Activated CD4-positive, alpha-beta memory T cell treated with anti-CD3 and anti-CD28 coated beads, Interleukin-2, amount 10 ng/mL, durations not matched to agents 7 days and 5 days (primary cell): ENCODE measurements around the gene TMEM220. TPM values are rescaled to one million over a fixed set of nuclear protein-coding genes. Genes with fewer than 3 reads are reported as not detected.

ENCODE experiments used
- CTCF ChIA-PET: fragments of 350-600 bp; sonication (Branson Sonifier 250); formaldehyde crosslinking; loops from one replicate; lab custom pipeline; 2021; ENCODE audit warnings: antibody characterized with exemption, inconsistent platforms; lab: Charles Lee
- POLR2A ChIA-PET: fragments of 350-600 bp; sonication (Branson Sonifier 250); formaldehyde crosslinking; loops from one replicate; lab custom pipeline; 2021; ENCODE audit warnings: antibody characterized with exemption; lab: Charles Lee
- DNase-seq: peaks from one replicate; pipeline ENCODE4 v3.0.0-alpha.2; 2020
- H3K27ac Mint-ChIP-seq: one replicate; pipeline ENCODE4 v1.8.0; 2021; ENCODE audit warnings: mild to moderate bottlenecking, mixed read lengths
- H3K27me3 Mint-ChIP-seq: one replicate; pipeline ENCODE4 v1.8.0; 2021; ENCODE audit warnings: mixed read lengths
- H3K36me3 Mint-ChIP-seq: one replicate; pipeline ENCODE4 v1.8.0; 2021; ENCODE audit warnings: low read depth, mixed read lengths
- H3K4me1 Mint-ChIP-seq: one replicate; pipeline ENCODE4 v1.8.0; 2021; ENCODE audit warnings: mixed read lengths
- H3K4me3 Mint-ChIP-seq: one replicate; pipeline ENCODE4 v1.8.0; 2021; ENCODE audit warnings: mild to moderate bottlenecking, mixed read lengths
- H3K9me3 Mint-ChIP-seq: one replicate; pipeline ENCODE4 v1.8.0; 2021; ENCODE audit warnings: mixed read lengths
- total RNA-seq, 2 experiments: library from RNA; stranded (reverse); gene quantifications; one replicate each; pipeline ENCODE4 v1.2.3, GENCODE V29; 2021

TMEM220 gene
- total RNA-seq, 2 experiments from 2014 or later: 0.10 to 0.78 TPM

DNA sequence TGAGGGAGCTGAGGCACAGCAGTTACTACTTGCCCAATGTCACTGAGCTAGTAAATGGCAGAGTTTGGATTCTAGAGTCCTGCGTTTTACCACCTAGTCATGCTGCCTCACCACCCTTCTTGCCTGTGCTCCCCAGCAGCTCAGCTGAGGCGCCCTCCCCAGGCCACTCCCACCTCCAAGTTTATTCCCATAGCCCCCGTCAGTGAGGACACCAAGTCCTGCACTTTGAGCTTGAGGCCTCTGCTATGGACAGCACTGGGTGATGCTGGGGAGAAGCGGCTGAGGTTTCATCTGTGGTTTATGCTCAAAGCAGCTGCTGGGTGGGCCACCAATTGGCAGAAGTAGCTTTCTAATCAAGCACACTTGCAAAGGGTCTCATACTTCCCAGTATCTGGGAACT is 37.4 kb upstream of the TMEM220 start:
- Mint-ChIP-seq H3K27ac (no peak overlapping the region), H3K27me3 (no peaks in the 10 kb centered on the region), H3K4me1 (no peaks in the 10 kb centered on the region), H3K36me3 (no peaks in the 10 kb centered on the region), H3K4me3 (no peak overlapping the region), H3K9me3 (peaks cover 7% of the 10 kb centered on the region)
- ChIA-PET CTCF (no interaction called here), POLR2A (no interaction called here)
- no peak for DNase-seq

DNA sequence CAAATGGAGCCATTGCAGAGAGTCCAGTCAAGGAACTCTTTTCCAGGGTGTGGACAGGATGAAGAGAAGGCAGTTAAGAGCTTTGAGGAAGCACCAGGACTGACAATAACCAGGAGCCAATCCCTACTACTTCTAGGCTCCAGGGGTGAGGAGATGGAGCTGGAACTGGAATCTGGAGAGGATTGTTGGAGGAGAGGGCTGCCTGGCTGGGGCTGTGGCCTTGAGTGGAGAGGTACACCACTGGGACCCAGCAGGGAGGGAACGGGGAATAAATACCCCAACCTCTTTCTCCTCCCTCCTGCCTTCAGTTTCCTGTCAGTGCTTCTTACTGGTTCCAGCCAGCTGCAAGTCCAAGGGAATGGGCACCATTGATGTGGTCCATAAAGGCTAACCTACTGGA is 32.2 kb upstream of the TMEM220 start:
- ChIA-PET CTCF (no interaction called here), POLR2A (no interaction called here)
- Mint-ChIP-seq H3K27me3 (no peaks in the 10 kb centered on the region), H3K4me1 (no peaks in the 10 kb centered on the region), H3K9me3 (no peaks in the 10 kb centered on the region), H3K27ac (no peak overlapping the region), H3K36me3 (no peaks in the 10 kb centered on the region), H3K4me3 (no peak overlapping the region)
- no peak for DNase-seq

DNA sequence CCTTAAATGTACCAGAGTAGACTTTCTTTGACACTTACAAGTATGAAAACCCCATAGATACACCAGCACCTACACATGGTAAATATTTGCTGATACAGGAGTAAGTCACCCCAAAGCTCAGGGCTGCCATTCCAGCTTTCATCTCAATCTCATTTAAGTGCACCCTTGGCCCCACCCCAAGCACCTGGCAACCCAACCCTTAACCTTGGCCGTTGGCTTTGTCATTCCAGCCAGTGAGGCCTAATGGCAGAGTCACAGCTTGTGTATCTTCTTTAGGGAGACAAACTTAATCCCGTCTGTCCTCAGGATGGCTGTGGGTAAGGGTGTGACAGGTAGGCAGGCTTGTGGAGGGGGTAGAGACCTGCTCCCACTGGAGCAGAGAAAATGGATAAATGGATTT is 31.5 kb upstream of the TMEM220 start:
- no peak overlapping the region for H3K4me3 Mint-ChIP-seq
- H3K36me3 Mint-ChIP-seq: no peaks in the 10 kb centered on the region
- ChIA-PET POLR2A (no interaction called here), CTCF (no interaction called here)
- H3K27me3 Mint-ChIP-seq: no peaks in the 10 kb centered on the region
- no peak for DNase-seq
- no peaks in the 10 kb centered on the region for H3K4me1 Mint-ChIP-seq
- no peak overlapping the region for H3K27ac Mint-ChIP-seq
- no peaks in the 10 kb centered on the region for H3K9me3 Mint-ChIP-seq

DNA sequence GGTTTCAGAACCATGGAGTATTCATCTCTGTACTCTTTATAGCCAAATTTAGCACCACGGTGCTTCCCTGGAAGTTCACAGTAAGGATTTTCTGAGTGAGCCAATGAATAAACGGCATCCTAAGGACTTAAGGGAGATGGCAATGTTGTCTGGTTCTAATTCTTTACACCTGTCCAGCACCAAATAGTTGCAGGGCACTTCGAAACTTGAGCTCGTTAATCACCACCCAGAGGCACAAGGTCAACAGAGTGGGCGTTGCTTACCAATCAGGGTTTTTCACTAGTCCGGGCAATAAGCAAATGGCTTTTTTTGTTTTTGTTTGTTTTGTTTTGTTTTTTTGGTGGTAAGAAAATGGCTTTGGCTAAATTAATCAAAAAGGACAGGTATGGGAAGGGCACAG is 28.2 kb upstream of the TMEM220 start:
- no peak for DNase-seq
- Mint-ChIP-seq H3K27me3 (no peaks in the 10 kb centered on the region), H3K4me1 (no peaks in the 10 kb centered on the region), H3K4me3 (no peak overlapping the region), H3K36me3 (no peaks in the 10 kb centered on the region), H3K27ac (no peak overlapping the region), H3K9me3 (no peaks in the 10 kb centered on the region)
- POLR2A ChIA-PET: no interaction called here
- CTCF ChIA-PET: no interaction called here

DNA sequence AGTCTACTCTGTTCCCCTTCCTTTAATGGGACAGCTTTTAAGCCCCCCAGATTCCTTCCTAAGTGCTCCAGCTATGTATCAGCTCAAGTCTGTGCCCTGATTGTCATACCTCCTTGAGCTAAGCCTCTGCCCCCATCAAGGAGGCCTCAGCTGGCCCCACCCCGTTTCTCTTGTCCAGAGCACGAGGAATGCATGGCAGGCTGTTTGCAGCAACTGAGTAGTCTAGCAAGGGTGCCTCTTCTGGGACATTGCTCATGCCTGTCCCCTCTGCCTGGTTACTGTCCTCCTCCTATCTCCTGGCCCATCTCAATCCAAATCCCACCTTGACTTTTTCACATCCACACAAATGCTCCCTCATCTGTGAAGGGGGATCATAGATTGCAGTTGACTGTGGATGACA is 27.8 kb upstream of the TMEM220 start:
- DNase-seq: no peak
- H3K4me3 Mint-ChIP-seq: no peak overlapping the region
- H3K9me3 Mint-ChIP-seq: no peaks in the 10 kb centered on the region
- POLR2A ChIA-PET: no interaction called here
- no peaks in the 10 kb centered on the region for H3K4me1 Mint-ChIP-seq
- H3K27me3 Mint-ChIP-seq: no peaks in the 10 kb centered on the region
- CTCF ChIA-PET: no interaction called here
- H3K27ac Mint-ChIP-seq: no peak overlapping the region
- no peaks in the 10 kb centered on the region for H3K36me3 Mint-ChIP-seq

DNA sequence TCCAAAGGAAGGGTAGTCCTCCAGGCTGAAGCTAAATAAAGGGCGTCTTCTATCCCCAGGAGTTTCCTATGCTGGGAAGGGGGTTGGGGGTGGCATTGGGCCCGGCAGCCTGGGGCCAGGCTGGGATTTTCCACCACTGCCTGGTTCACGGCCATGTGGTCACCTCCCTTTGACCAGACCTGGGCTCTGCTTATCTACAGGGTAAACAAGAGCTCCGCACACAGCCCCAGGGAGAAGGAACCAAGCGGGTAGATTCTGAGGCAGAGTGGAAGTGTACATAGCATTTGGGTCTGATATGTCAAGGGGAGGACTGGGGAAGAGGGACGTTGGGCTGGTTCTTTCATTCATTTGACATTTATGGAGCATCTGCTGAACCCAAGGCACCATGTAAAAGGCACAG is 27.2 kb upstream of the TMEM220 start:
- H3K4me1 Mint-ChIP-seq: no peaks in the 10 kb centered on the region
- H3K36me3 Mint-ChIP-seq: no peaks in the 10 kb centered on the region
- ChIA-PET CTCF (no interaction called here), POLR2A (no interaction called here)
- no peak overlapping the region for H3K4me3 Mint-ChIP-seq
- no peak overlapping the region for H3K27ac Mint-ChIP-seq
- DNase-seq: no peak
- no peaks in the 10 kb centered on the region for H3K9me3 Mint-ChIP-seq
- no peaks in the 10 kb centered on the region for H3K27me3 Mint-ChIP-seq

DNA sequence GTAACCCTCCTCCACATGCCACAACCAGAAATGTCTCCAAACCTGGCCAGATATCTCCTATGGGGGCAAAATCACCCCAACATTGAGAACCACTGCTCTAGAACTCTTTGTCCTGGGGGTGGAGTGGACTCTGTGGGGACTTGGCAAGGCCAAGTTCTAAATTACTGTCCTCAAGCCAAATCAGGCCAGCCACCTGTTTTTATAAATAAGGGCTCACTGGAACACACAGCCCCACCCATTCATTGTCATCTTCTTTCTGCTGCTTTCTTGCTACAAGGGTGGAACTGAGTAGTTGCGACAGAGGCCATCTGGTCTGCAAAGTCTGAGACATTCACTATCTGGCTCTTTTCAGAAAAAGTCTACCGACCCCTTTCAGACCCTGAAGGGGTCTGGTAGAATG is 26.8 kb upstream of the TMEM220 start:
- ChIA-PET POLR2A (no interaction called here), CTCF (no interaction called here)
- Mint-ChIP-seq H3K4me3 (no peak overlapping the region), H3K27ac (no peak overlapping the region), H3K9me3 (no peaks in the 10 kb centered on the region), H3K27me3 (no peaks in the 10 kb centered on the region), H3K36me3 (no peaks in the 10 kb centered on the region), H3K4me1 (no peaks in the 10 kb centered on the region)
- DNase-seq: no peak

DNA sequence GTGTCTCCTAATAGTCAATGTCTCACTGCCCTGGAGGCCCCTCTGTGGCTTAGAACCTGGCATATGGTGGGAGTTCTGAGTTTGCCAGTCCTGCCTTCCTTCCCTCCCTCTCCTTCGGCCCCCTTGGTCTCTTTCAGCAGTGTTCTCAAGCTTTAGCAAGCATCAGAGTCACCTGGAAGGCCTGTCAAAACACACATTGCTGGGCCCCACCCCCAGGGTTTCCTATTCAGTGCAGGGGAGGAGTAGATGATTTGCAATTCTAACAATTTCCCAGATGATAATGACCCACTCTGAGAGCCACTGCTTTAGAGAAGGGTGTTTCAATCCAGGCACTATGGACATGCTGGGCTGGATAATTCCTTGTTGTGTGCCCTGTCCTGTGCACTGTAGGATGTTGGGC is 26.4 kb upstream of the TMEM220 start:
- Mint-ChIP-seq H3K27me3 (no peaks in the 10 kb centered on the region), H3K27ac (no peak overlapping the region), H3K9me3 (no peaks in the 10 kb centered on the region), H3K4me1 (no peaks in the 10 kb centered on the region), H3K36me3 (no peaks in the 10 kb centered on the region), H3K4me3 (no peak overlapping the region)
- POLR2A ChIA-PET: interaction anchor here (0.6 kb wide), 1 partner anchor 32 kb away, joined by 3 read pairs; no protein-coding TSS in a partner anchor
- CTCF ChIA-PET: no interaction called here
- no peak for DNase-seq

DNA sequence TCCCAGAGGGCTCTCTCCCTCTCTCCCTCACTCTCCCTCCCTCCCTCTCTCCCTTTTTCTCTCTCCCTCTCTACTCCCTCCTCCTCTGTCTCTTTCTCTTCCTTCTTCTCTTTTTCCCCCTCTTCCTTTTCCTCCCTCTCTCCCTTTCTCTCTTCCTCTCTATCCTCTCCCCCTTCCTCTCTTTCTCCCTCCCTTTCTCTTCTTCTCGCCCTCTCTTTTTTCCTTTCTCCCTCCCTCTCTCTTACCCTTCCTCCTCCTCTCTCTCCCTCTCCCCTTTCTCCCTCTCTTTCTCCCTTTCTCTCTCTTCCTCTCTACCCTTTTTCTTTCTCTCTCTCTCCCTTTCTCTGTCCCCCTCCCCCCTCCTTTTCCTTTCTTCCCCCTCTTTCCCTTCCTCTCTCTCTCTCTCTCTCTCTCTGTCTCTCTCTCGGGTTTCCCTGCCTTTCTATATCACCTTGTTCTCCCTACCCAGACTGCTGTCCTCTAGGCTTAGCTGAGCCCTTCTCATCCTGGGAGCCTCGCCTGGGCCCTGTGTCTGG is 25.8 kb upstream of the TMEM220 start:
- no peak overlapping the region for H3K27ac Mint-ChIP-seq
- POLR2A ChIA-PET: interaction anchor here (0.6 kb wide), 1 partner anchor 31 kb away, joined by 3 read pairs; no protein-coding TSS in a partner anchor
- no peaks in the 10 kb centered on the region for H3K36me3 Mint-ChIP-seq
- CTCF ChIA-PET: interaction anchor here (1.5 kb wide), 1 partner anchor 17 kb away, joined by 5 read pairs; no protein-coding TSS in a partner anchor
- no peaks in the 10 kb centered on the region for H3K4me1 Mint-ChIP-seq
- no peaks in the 10 kb centered on the region for H3K9me3 Mint-ChIP-seq
- H3K4me3 Mint-ChIP-seq: no peak overlapping the region
- no peaks in the 10 kb centered on the region for H3K27me3 Mint-ChIP-seq
- no peak for DNase-seq

DNA sequence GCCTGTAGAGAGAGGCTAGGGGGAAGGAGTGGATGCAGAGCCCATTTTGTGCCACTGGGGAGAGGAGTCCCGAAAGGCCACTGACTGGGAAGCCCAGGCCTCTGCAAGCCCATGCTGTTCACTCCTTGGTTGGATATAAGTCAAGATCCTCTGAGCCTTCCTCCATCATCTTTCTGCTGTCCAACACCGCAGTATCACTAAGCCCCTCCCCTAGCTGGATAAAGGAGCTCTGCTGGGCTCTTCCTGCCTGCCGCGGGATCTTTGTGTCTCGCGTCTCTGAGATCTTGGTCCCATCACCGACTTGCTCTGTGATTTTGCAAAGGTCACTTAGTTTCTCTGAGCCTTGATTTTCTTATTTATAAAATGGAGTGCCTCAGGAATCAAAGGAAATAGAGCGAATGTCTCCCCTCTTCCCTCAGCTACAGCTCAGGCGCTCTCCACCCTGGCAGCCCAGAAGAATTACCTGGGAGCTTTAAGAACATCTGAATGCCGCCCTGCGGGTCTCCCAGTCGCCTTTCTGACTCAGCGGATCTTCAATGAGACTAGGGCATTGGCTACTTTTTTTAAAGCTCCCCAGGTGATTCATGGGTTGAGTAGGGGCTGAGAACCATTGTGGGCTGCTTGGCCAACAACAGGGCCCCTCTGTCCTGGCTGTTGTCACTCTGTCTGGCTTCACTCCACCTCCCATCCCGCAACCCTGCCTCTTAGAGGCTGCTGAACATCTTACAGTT is 25.2 kb upstream of the TMEM220 start:
- ChIA-PET POLR2A (no interaction called here), CTCF (interaction anchor here (0.7 to 1.5 kb wide), 2 partner anchors 18 to 90 kb away, joined by 3 to 5 read pairs; no protein-coding TSS in a partner anchor)
- H3K27me3 Mint-ChIP-seq: no peaks in the 10 kb centered on the region
- H3K4me3 Mint-ChIP-seq: no peak overlapping the region
- H3K4me1 Mint-ChIP-seq: no peaks in the 10 kb centered on the region
- H3K27ac Mint-ChIP-seq: no peak overlapping the region
- H3K9me3 Mint-ChIP-seq: no peaks in the 10 kb centered on the region
- no peak for DNase-seq
- H3K36me3 Mint-ChIP-seq: no peaks in the 10 kb centered on the region

DNA sequence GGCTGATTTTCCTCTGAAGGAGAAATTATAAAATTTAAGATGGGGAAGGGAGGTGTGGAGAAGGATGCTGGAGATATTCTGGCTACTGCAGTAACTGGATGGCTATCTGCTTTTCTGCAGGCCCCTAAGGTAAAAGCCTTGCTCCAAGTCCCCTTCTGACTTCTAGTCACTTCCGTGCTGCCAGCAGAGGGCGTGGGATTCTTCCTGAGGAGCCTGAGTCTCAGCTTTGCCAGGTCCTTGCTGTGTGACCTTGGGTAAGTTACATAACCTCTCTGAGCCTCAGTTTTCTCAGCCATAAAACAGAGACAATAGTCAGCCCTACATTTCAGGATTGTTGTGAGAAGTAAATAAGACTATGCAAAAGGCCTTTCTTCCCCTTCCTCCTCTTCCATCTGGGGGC is 24.3 kb upstream of the TMEM220 start:
- Mint-ChIP-seq H3K27ac (no peak overlapping the region), H3K36me3 (no peaks in the 10 kb centered on the region), H3K4me1 (no peaks in the 10 kb centered on the region), H3K9me3 (no peaks in the 10 kb centered on the region), H3K27me3 (no peaks in the 10 kb centered on the region), H3K4me3 (no peak overlapping the region)
- ChIA-PET CTCF (interaction anchor here (1.5 kb wide), 1 partner anchor 18 kb away, joined by 5 read pairs; no protein-coding TSS in a partner anchor), POLR2A (no interaction called here)
- peak; percentile 26 for DNase-seq

DNA sequence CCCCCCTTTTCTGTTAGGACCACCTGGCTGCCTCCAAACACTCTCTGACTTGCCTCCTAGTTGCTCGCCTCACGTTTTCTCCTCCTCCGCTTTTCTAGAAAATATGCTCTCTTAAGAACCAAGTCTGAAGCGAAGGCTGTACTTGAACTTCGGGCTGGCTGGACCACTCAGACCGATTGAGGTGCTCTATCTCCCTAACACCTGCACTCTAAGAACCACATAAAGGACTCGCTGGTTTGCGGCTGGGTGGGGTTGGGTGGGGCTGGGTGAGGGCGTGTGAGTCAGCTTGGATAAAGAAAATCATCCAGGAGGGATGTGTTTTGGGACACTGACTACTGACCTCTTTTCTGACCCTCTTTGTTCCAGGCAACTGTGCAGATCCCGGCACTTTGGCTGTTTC is 22.9 kb upstream of the TMEM220 start:
- no peak overlapping the region for H3K4me3 Mint-ChIP-seq
- POLR2A ChIA-PET: no interaction called here
- no peak for DNase-seq
- peaks cover 2% of the 10 kb centered on the region for H3K27me3 Mint-ChIP-seq
- CTCF ChIA-PET: no interaction called here
- no peaks in the 10 kb centered on the region for H3K9me3 Mint-ChIP-seq
- no peaks in the 10 kb centered on the region for H3K4me1 Mint-ChIP-seq
- H3K36me3 Mint-ChIP-seq: no peaks in the 10 kb centered on the region
- H3K27ac Mint-ChIP-seq: no peak overlapping the region

DNA sequence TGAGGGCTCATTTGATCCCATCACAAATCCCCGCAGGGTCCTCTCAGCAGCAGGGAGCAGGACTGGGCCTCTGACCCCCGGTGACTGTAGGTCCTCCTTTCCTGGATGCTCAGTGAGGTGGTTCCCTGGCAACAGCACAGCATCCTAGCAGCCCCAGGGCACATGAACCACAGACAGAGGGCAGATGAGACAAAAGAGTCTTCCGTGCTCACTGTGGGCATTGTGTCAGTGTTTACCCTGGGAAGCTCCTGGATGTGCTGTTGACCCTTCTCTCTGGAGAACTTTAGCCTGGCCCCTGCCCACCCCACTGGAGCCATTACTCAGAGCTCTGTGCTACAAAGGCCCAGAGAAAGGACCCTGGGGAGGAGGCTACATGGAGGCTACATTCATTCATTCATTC is 21.7 kb upstream of the TMEM220 start:
- no peak for DNase-seq
- Mint-ChIP-seq H3K27me3 (peaks cover 6% of the 10 kb centered on the region), H3K4me1 (no peaks in the 10 kb centered on the region), H3K4me3 (no peak overlapping the region), H3K36me3 (no peaks in the 10 kb centered on the region), H3K9me3 (no peaks in the 10 kb centered on the region), H3K27ac (no peak overlapping the region)
- POLR2A ChIA-PET: no interaction called here
- CTCF ChIA-PET: interaction anchor here (0.7 kb wide), 1 partner anchor 30 kb away, joined by 3 read pairs; no protein-coding TSS in a partner anchor

DNA sequence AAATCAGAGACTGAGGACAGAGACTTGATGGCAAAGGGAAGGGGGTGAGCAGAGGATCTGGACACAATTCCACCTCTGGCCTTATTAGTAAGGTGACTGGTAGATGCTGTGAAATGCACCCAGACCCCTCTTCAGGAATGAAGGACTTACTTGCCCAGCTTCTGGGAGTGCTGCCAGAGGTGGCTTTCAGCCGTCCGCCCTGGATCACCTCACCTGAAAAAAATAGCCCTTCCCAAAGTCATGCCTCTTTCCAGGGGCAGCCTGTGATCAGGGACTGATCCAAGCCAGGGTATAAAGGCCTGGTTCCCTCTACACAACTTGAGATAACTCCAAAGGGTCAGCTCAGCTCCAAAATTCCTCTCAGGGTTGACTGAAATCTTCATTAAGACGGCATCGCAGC is 20.4 kb upstream of the TMEM220 start:
- CTCF ChIA-PET: no interaction called here
- Mint-ChIP-seq H3K4me3 (no peak overlapping the region), H3K36me3 (no peaks in the 10 kb centered on the region), H3K9me3 (no peaks in the 10 kb centered on the region), H3K27me3 (peaks cover 6% of the 10 kb centered on the region), H3K27ac (no peak overlapping the region), H3K4me1 (no peaks in the 10 kb centered on the region)
- DNase-seq: no peak
- POLR2A ChIA-PET: no interaction called here
